Tibial nerve (tissue), 4 donors: ENCODE data around the gene BACH2. TPM values are rescaled to one million over a fixed set of nuclear protein-coding genes. Genes with fewer than 3 reads are reported as not detected.
A peak's percentile ranks its signal among the peaks of the same experiment; 100 is the strongest.

Source experiments
- DNase-seq, 2 donors: peaks; one replicate each; pipeline ENCODE4 v3.0.0-alpha.2; 2019; ENCODE audit warnings: low spot score in 2 of 2
- H3K27ac ChIP-seq, 4 donors: fragments of 200-600 bp; sonication (generic) in 3 of 4; one replicate each; pipeline ENCODE4 v1.5.1; 2017 to 2019; ENCODE audit warnings: mild to moderate bottlenecking in 1 of 4
- H3K27me3 ChIP-seq, 2 donors: fragments of 200-600 bp; sonication (generic) in 1 of 2; one replicate each; pipeline versions ENCODE4 v1.5.1 to v1.6.0; 2017 to 2019
- H3K36me3 ChIP-seq, 3 donors: fragments of 200-600 bp; sonication (generic); one replicate each; pipeline ENCODE4 v1.5.1; 2018 to 2019
- H3K4me1 ChIP-seq, 4 donors: fragments of 200-600 bp; sonication (generic) in 3 of 4; one replicate each; pipeline ENCODE4 v1.5.1; 2017 to 2019
- H3K4me3 ChIP-seq, 4 donors: fragments of 200-600 bp; sonication (generic) in 3 of 4; one replicate each; pipeline ENCODE4 v1.5.1; 2017 to 2019; ENCODE audit warnings: mild to moderate bottlenecking in 1 of 4, moderate library complexity in 1 of 4
- H3K9me3 ChIP-seq, 4 donors: fragments of 200-600 bp; sonication (generic) in 3 of 4; one replicate each; pipeline ENCODE4 v1.5.1; 2017 to 2019
- CTCF ChIP-seq, 5 experiments: fragments of 200-600 bp in 3 of 5; fragments of 450-650 bp in 2 of 5; sonication (generic) in 3 of 5; IDR thresholded peaks; one replicate each; pipeline ENCODE4 v1.5.1; 2016 to 2019; ENCODE audit warnings: antibody characterized with exemption in 5 of 5, mild to moderate bottlenecking in 3 of 5, moderate library complexity in 2 of 5
- EP300 ChIP-seq, 2 donors: sonication (generic); formaldehyde crosslinking; IDR thresholded peaks; one replicate each; pipeline ENCODE4 v1.6.1; 2017; ENCODE audit warnings: antibody characterized with exemption in 2 of 2, mild to moderate bottlenecking in 1 of 2
- POLR2A ChIP-seq, 2 donors: fragments of 450-650 bp; IDR thresholded peaks; one replicate each; pipeline ENCODE4 v1.6.1; 2017; ENCODE audit warnings: antibody characterized with exemption in 2 of 2, mild to moderate bottlenecking in 2 of 2, moderate library complexity in 2 of 2
- WGBS, 2 donors: methylation state at CpG; one replicate each; pipeline ENCODE4 v1.1.5; 2018; 5-methylcytosine and 5-hydroxymethylcytosine counted together
- total RNA-seq, 4 donors: library from RNA; depleted of rRNA; stranded (reverse); fragments of >200 nt; gene quantifications; one replicate each; pipeline ENCODE4 v1.1.0, GENCODE V29; 2016

Gene BACH2
- total RNA-seq, 4 donors from 2014 or later = 4.4 to 11.1 (median 8.4) TPM

- Histone ChIP-seq H3K4me1 (peaks cover 0 to 25% (median 0%) of the 10 kb centered on the region in 4 donors), H3K4me3 (no peak overlapping the region), H3K27ac (peak overlapping the region in 2 of 4 donors; percentile 9 to 63), H3K9me3 (no peaks in the 10 kb centered on the region), H3K36me3 (no peaks in the 10 kb centered on the region), H3K27me3 (no peaks in the 10 kb centered on the region)
- TF ChIP-seq POLR2A (IDR thresholded peaks at IDR 0.05) = no peak
- TF ChIP-seq EP300 (IDR thresholded peaks at IDR 0.05) = no peak
- no peak for TF ChIP-seq CTCF (IDR thresholded peaks at IDR 0.05)
- 52 to 54% methylated on average over 5 of the region's 5 CpGs for whole genome bisulfite sequencing, 2 donors
- no peak for DNase-seq
Observed at GRCh38 chr6:89978749-89979145, 317.9 kb downstream of the BACH2 start.

GRCh38 chr6:89977808-89978748 lies 318.6 kb downstream of the BACH2 start:
- Histone ChIP-seq H3K36me3 (no peaks in the 10 kb centered on the region), H3K27me3 (no peaks in the 10 kb centered on the region), H3K9me3 (no peaks in the 10 kb centered on the region), H3K4me1 (peaks cover 0 to 25% (median 0%) of the 10 kb centered on the region in 4 donors), H3K4me3 (no peak overlapping the region), H3K27ac (peak overlapping the region in 2 of 4 donors; percentile 38 to 63)
- WGBS, 2 donors = 36 to 50% methylated on average over 8 of the region's 8 CpGs
- TF ChIP-seq CTCF (IDR thresholded peaks at IDR 0.05) (no peak), POLR2A (IDR thresholded peaks at IDR 0.05) (no peak), EP300 (IDR thresholded peaks at IDR 0.05) (no peak)
- DNase-seq = no peak

- no peak for DNase-seq
- Histone ChIP-seq H3K27ac (no peak overlapping the region), H3K4me1 (peaks cover 0 to 25% (median 0%) of the 10 kb centered on the region in 4 donors), H3K4me3 (no peak overlapping the region), H3K36me3 (no peaks in the 10 kb centered on the region), H3K27me3 (no peaks in the 10 kb centered on the region), H3K9me3 (no peaks in the 10 kb centered on the region)
- TF ChIP-seq EP300 (IDR thresholded peaks at IDR 0.05) = no peak
- TF ChIP-seq CTCF (IDR thresholded peaks at IDR 0.05) = no peak
- TF ChIP-seq POLR2A (IDR thresholded peaks at IDR 0.05) = no peak
- WGBS, 2 donors = 91 to 97% methylated on average over 3 of the region's 3 CpGs
Observed at GRCh38 chr6:89976694-89977020, 320.0 kb downstream of the BACH2 start.

GRCh38 chr6:89975991-89976693 lies 320.5 kb downstream of the BACH2 start:
- Histone ChIP-seq H3K4me1 (peaks cover 0 to 27% (median 0%) of the 10 kb centered on the region in 4 donors), H3K36me3 (no peaks in the 10 kb centered on the region), H3K9me3 (no peaks in the 10 kb centered on the region), H3K27ac (peak overlapping the region in 1 of 4 donors; percentile 8), H3K27me3 (no peaks in the 10 kb centered on the region), H3K4me3 (no peak overlapping the region)
- WGBS, 2 donors = 67 to 73% methylated on average over 12 of the region's 12 CpGs
- no peak for DNase-seq
- no peak for TF ChIP-seq CTCF (IDR thresholded peaks at IDR 0.05)
- TF ChIP-seq EP300 (IDR thresholded peaks at IDR 0.05) = no peak
- TF ChIP-seq POLR2A (IDR thresholded peaks at IDR 0.05) = no peak

- TF ChIP-seq POLR2A (IDR thresholded peaks at IDR 0.05) = no peak
- no peak for TF ChIP-seq EP300 (IDR thresholded peaks at IDR 0.05)
- no peak for TF ChIP-seq CTCF (IDR thresholded peaks at IDR 0.05)
- peak overlapping the region in 1 of 4 donors; percentile 23 for H3K27ac ChIP-seq
- H3K9me3 ChIP-seq = no peaks in the 10 kb centered on the region
- no peak for DNase-seq
- no peak overlapping the region for H3K4me3 ChIP-seq
- H3K36me3 ChIP-seq = no peaks in the 10 kb centered on the region
- H3K4me1 ChIP-seq = peaks cover 0 to 35% (median 0%) of the 10 kb centered on the region in 4 donors
- WGBS, 2 donors = 74 to 77% methylated on average over 1 of the region's 1 CpG
- H3K27me3 ChIP-seq = no peaks in the 10 kb centered on the region
Observed at GRCh38 chr6:89975366-89975765, 321.3 kb downstream of the BACH2 start.
